ENCODE data around the gene SUMO4.

GRCh38 chr6:149437212-149437611 is 37.1 kb downstream of the SUMO4 start:
- TF ChIP-seq CTCF (IDR thresholded peaks at IDR 0.05) (no peak), POLR2A (IDR thresholded peaks at IDR 0.05) (no peak), POLR2AphosphoS5 (IDR thresholded peaks at IDR 0.05) (no peak), EP300 (IDR thresholded peaks at IDR 0.05) (no peak)

Data from sigmoid colon (tissue), 4 donors.